Left renal cortex interstitium (tissue), 4 donors: Measurements from ENCODE around the gene RASEF. TPM values are rescaled to one million over a fixed set of nuclear protein-coding genes. Genes with fewer than 3 reads are reported as not detected.

ENCODE experiments used
- DNase-seq, 4 donors: peaks; one replicate each; pipeline ENCODE4 v3.0.0-alpha.2; 2013; ENCODE audit warnings: low read depth in 4 of 4, low spot score in 2 of 4, missing footprints in 1 of 4
- polyA plus RNA-seq, 4 donors: library from polyadenylated mRNA; unstranded; fragments of 120-200 nt; gene quantifications; one replicate each; pipeline ENCODE4 v1.2.1, GENCODE V29; 2013; ENCODE audit not compliant: insufficient read length in 4 of 4

The RASEF gene
- polyA plus RNA-seq, 4 donors = 6.7 to 7.9 (median 7.2) TPM

GRCh38 chr9:83059417-83059816 is 3.5 kb downstream of the RASEF start:
- DNase-seq = no peak

- no peak for DNase-seq
These were observed 6.0 kb downstream of the RASEF start for GRCh38 chr9:83056911-83057310.

- DNase-seq = no peak
These were observed 6.8 kb downstream of the RASEF start for GRCh38 chr9:83056174-83056573.

- no peak for DNase-seq
These were observed 14.8 kb downstream of the RASEF start for GRCh38 chr9:83047839-83048775.

- no peak for DNase-seq
These were observed 19.3 kb downstream of the RASEF start for GRCh38 chr9:83043597-83043996.

GRCh38 chr9:83041771-83042170 is 21.2 kb downstream of the RASEF start:
- DNase-seq = no peak

- no peak for DNase-seq
These were observed 23.6 kb downstream of the RASEF start for GRCh38 chr9:83039303-83039702.

- DNase-seq = no peak
These were observed 26.9 kb downstream of the RASEF start for GRCh38 chr9:83036043-83036442.

GRCh38 chr9:83035143-83035542 is 27.8 kb downstream of the RASEF start:
- no peak for DNase-seq

GRCh38 chr9:83034587-83034986 is 28.4 kb downstream of the RASEF start:
- no peak for DNase-seq

- no peak for DNase-seq
These were observed 28.9 kb downstream of the RASEF start for GRCh38 chr9:83034026-83034425.

GRCh38 chr9:83032065-83032625 is 30.8 kb downstream of the RASEF start:
- DNase-seq = no peak

- DNase-seq = no peak
These were observed 32.4 kb downstream of the RASEF start for GRCh38 chr9:83030391-83031107.

GRCh38 chr9:83029531-83030137 is 33.3 kb downstream of the RASEF start:
- DNase-seq = no peak

- DNase-seq = no peak
These were observed 35.6 kb downstream of the RASEF start for GRCh38 chr9:83027153-83027891.

GRCh38 chr9:83024506-83025125 is 38.3 kb downstream of the RASEF start:
- DNase-seq = no peak

- DNase-seq = no peak
These were observed 39.8 kb downstream of the RASEF start for GRCh38 chr9:83023151-83023550.

GRCh38 chr9:83020864-83021263 is 42.1 kb downstream of the RASEF start:
- no peak for DNase-seq

- no peak for DNase-seq
These were observed 42.6 kb downstream of the RASEF start for GRCh38 chr9:83020327-83020726.

- DNase-seq = no peak
These were observed 43.7 kb downstream of the RASEF start for GRCh38 chr9:83019246-83019645.
